GM12878 (cell line): Measurements from ENCODE around the gene ARX. TPM values are rescaled to one million over a fixed set of nuclear protein-coding genes. Genes with fewer than 3 reads are reported as not detected.

Experiments used
- ATAC-seq: fragments of 200-7000 bp; cut with Tn5 transposase; 3 replicates; pipeline ENCODE4 v1.9.1; 2020; ENCODE audit warnings: mild to moderate bottlenecking, moderate library complexity
- BruUV-seq: library from RNA; stranded (reverse); fragments of 400-500 nt; replicated peaks from 2 replicates; lab custom pipeline; 2021; lab: Mats Ljungman, UMichigan
- CTCF ChIA-PET: fragments of 300-600 bp; sonication (Branson Sonifier 250); formaldehyde crosslinking; extraction: SDS; loops from one replicate; lab custom pipeline; 2021; ENCODE audit warnings: inconsistent platforms; lab: Yijun Ruan, JAX
- POLR2A ChIA-PET: fragments of 350-600 bp; formaldehyde crosslinking; extraction: SDS; loops from one replicate; lab custom pipeline; 2021; ENCODE audit warnings: inconsistent platforms; lab: Charles Lee
- RAD21 ChIA-PET: fragments of 300-600 bp; sonication (Branson Sonifier 250); formaldehyde crosslinking; loops from one replicate; lab custom pipeline; 2023; ENCODE audit warnings: antibody characterized with exemption; ENCODE audit not compliant: unreplicated experiment; lab: Charles Lee
- SMC1A ChIA-PET: fragments of 300-600 bp; sonication (Branson Sonifier 250); formaldehyde crosslinking; loops from one replicate; lab custom pipeline; 2023; ENCODE audit not compliant: unreplicated experiment, uncharacterized antibody; lab: Charles Lee
- DNase-seq: peaks from one replicate; pipeline ENCODE4 v3.0.0-alpha.2; 2011; ENCODE audit warnings: low read depth, low spot score
- FAIRE-seq: peaks from 3 replicates; lab custom pipeline; 2011; peaks lifted over from hg19 to GRCh38; lab: Jason Lieb, UNC
- H2AFZ ChIP-seq: 2 replicates; pipeline ENCODE4 v1.6.0; 2011; ENCODE audit warnings: low read depth, low read length, control low read depth; ENCODE audit not compliant: control insufficient read depth
- H3K27ac ChIP-seq: 2 replicates; pipeline ENCODE4 v1.5.1; 2011; ENCODE audit warnings: control low read depth; ENCODE audit not compliant: control insufficient read depth, insufficient read depth
- H3K27me3 ChIP-seq, 2 experiments: replicated peaks in 1 of 2; 2 replicates each; pipeline versions ENCODE4 v1.6.0 to v1.6.1; 2011; ENCODE audit warnings: low read length in 1 of 2; ENCODE audit not compliant: control insufficient read depth in 2 of 2, insufficient read depth in 2 of 2
- H3K36me3 ChIP-seq, 2 experiments: 2 replicates each; pipeline ENCODE4 v1.5.1; 2011; ENCODE audit warnings: low read length in 1 of 2; ENCODE audit not compliant: control insufficient read depth in 2 of 2, insufficient read depth in 2 of 2
- H3K4me1 ChIP-seq: 2 replicates; pipeline ENCODE4 v1.6.1; 2011; ENCODE audit warnings: mild to moderate bottlenecking, low read length, moderate library complexity, mixed read lengths; ENCODE audit not compliant: control insufficient read depth, insufficient read depth
- H3K4me2 ChIP-seq: 2 replicates; pipeline ENCODE4 v1.6.0; 2011; ENCODE audit warnings: control low read depth; ENCODE audit not compliant: control insufficient read depth, insufficient read depth
- H3K4me3 ChIP-seq: fragments of 200-600 bp; sonication (generic); 2 replicates; pipeline ENCODE4 v1.5.1; 2016
- H3K79me2 ChIP-seq: 2 replicates; pipeline ENCODE4 v1.6.0; 2011; ENCODE audit warnings: low read length; ENCODE audit not compliant: control insufficient read depth, insufficient read depth
- H3K9ac ChIP-seq: 2 replicates; pipeline ENCODE4 v1.8.0; 2011; ENCODE audit warnings: low read length, control low read depth, mixed read lengths; ENCODE audit not compliant: control insufficient read depth, insufficient read depth
- H3K9me3 ChIP-seq: replicated peaks from 3 replicates; pipeline ENCODE4 v1.5.1; 2011; ENCODE audit warnings: mild to moderate bottlenecking, low read length; ENCODE audit not compliant: control insufficient read depth, insufficient read depth
- H4K20me1 ChIP-seq: 2 replicates; pipeline ENCODE4 v1.6.0; 2011; ENCODE audit not compliant: control insufficient read depth, insufficient read depth
- MTA2 ChIP-seq: fragments of 450-650 bp; IDR thresholded peaks from 2 replicates; pipeline ENCODE4 v1.6.1; 2016; ENCODE audit warnings: low read depth, mild to moderate bottlenecking, moderate library complexity
- POLR2AphosphoS2 ChIP-seq: IDR thresholded peaks from 2 replicates; pipeline ENCODE4 v1.6.1; 2011; ENCODE audit warnings: low read depth, mild to moderate bottlenecking, low read length, improper control_type of control experiment, moderate library complexity
- STAT3 ChIP-seq: IDR thresholded peaks from 2 replicates; pipeline ENCODE4 v1.6.1; 2011; ENCODE audit warnings: low read depth, low read length, improper control_type of control experiment
- SUZ12 ChIP-seq: fragments of 200-600 bp; sonication (generic); IDR thresholded peaks from one replicate; pipeline ENCODE4 v1.6.1; 2018; ENCODE audit warnings: antibody characterized with exemption, mild to moderate bottlenecking; ENCODE audit not compliant: unreplicated experiment
- WGBS: methylation state at CpG from one replicate; pipeline ENCODE4 v1.1.6; 2016; ENCODE audit warnings: low lambda C conversion rate; ENCODE audit not compliant: insufficient replicate concordance, insufficient coverage; ENCODE audit errors: missing lambda C conversion rate; 5-methylcytosine and 5-hydroxymethylcytosine counted together
- in situ Hi-C: fragments of 300-500 bp; cut with MboI; formaldehyde crosslinking; loops from 9 replicates; pipeline ENCODE4 v1.14.3; 2018; ENCODE audit warnings: mixed read lengths
- intact Hi-C: fragments of 100-400 bp; cut with micrococcal nuclease; formaldehyde crosslinking; loops from one replicate; pipeline ENCODE4 v1.14.2; 2022; ENCODE audit not compliant: unreplicated experiment
- polyA plus RNA-seq, 11 experiments: library from polyadenylated mRNA; depleted of rRNA in 4 of 11; unstranded in 6 of 11; stranded (reverse) in 5 of 11; fragments of >200 nt; fragmentation: Nextera tagmentation in 4 of 11; fragmentation: Illumina TruSeq in 1 of 11; extraction: Ambion mirVana in 4 of 11; extraction: Trizol in 1 of 11; gene quantifications; 1 replicate in 1 of 11; 2 replicates in 10 of 11; pipeline versions ENCODE4 v1.2.1 to v1.2.3, GENCODE V29; 2011 to 2016; ENCODE audit warnings: inconsistent platforms in 2 of 11, missing spikeins in 2 of 11, low read depth in 1 of 11
- total RNA-seq, 4 experiments: library from RNA; depleted of rRNA in 3 of 4; stranded (reverse); fragments of >200 nt in 3 of 4; fragmentation: Illumina TruSeq in 1 of 4; extraction: Trizol in 1 of 4; gene quantifications; 2 replicates each; pipeline versions ENCODE4 v1.2.1 to v1.2.3, GENCODE V29; 2013 to 2021
- TF ChIP-seq, protein P1 (sequence below): fragments of 450-650 bp; formaldehyde crosslinking; IDR thresholded peaks from 2 replicates; pipeline ENCODE4 v1.4.0; 2020; ENCODE audit warnings: mild to moderate bottlenecking, moderate library complexity

ARX gene
- total and polyA plus RNA-seq, 10 of the 15 experiments (the other 5 are each of a cell fraction or from before 2014, with no cell fraction given), result 0.03 TPM; not detected in 9

- H3K9me3 ChIP-seq, result no peaks in the 10 kb centered on the region; the same call in 2 of the 3 replicates
- H3K4me2 ChIP-seq, result no peak overlapping the region
- 53% methylated on average over 20 of the region's 44 CpGs for WGBS
- FAIRE-seq (no peak), DNase-seq (no peak), ATAC-seq (peak; percentile 55; the same call in 2 of the 3 replicates)
- no peaks in the 10 kb centered on the region for H3K36me3 ChIP-seq
- BruUV-seq, result no TSS peak
- no peak overlapping the region for H3K4me3 ChIP-seq
- SMC1A ChIA-PET, result no interaction called here
- no peaks in the 10 kb centered on the region for H3K79me2 ChIP-seq
- H3K9ac ChIP-seq, result no peak overlapping the region
- RAD21 ChIA-PET, result no interaction called here
- CTCF ChIA-PET, result no interaction called here
- peaks cover 3 to 9% of the 10 kb centered on the region in 2 experiments for H3K27me3 ChIP-seq
- POLR2A ChIA-PET, result no interaction called here
- no peak overlapping the region for H3K27ac ChIP-seq
- H3K4me1 ChIP-seq, result no peaks in the 10 kb centered on the region
- in situ Hi-C loops (no loop called here), intact Hi-C loops (no loop called here)
- H4K20me1 ChIP-seq, result no peaks in the 10 kb centered on the region
- H2AFZ ChIP-seq, result no peak overlapping the region
- TF ChIP-seq, protein P1, sequence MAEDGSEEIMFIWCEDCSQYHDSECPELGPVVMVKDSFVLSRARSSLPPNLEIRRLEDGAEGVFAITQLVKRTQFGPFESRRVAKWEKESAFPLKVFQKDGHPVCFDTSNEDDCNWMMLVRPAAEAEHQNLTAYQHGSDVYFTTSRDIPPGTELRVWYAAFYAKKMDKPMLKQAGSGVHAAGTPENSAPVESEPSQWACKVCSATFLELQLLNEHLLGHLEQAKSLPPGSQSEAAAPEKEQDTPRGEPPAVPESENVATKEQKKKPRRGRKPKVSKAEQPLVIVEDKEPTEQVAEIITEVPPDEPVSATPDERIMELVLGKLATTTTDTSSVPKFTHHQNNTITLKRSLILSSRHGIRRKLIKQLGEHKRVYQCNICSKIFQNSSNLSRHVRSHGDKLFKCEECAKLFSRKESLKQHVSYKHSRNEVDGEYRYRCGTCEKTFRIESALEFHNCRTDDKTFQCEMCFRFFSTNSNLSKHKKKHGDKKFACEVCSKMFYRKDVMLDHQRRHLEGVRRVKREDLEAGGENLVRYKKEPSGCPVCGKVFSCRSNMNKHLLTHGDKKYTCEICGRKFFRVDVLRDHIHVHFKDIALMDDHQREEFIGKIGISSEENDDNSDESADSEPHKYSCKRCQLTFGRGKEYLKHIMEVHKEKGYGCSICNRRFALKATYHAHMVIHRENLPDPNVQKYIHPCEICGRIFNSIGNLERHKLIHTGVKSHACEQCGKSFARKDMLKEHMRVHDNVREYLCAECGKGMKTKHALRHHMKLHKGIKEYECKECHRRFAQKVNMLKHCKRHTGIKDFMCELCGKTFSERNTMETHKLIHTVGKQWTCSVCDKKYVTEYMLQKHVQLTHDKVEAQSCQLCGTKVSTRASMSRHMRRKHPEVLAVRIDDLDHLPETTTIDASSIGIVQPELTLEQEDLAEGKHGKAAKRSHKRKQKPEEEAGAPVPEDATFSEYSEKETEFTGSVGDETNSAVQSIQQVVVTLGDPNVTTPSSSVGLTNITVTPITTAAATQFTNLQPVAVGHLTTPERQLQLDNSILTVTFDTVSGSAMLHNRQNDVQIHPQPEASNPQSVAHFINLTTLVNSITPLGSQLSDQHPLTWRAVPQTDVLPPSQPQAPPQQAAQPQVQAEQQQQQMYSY (CRISPR knock-in tag), result no peak
- TF ChIP-seq SUZ12 (peak; percentile 39), MTA2 (no peak), STAT3 (no peak), POLR2AphosphoS2 (no peak)
These were observed 2.0 kb downstream of the ARX start for GRCh38 chrX:25013632-25014365.
